Activated naive CD4-positive, alpha-beta T cell treated with anti-CD3 and anti-CD28 coated beads, Interleukin-2, amount 50 U/mL, for 16 hours (primary cell): ENCODE results near the gene IFT81.
"Not testable (repeated sequence)": the region's sequence is repeated elsewhere in the genome, so short reads cannot be mapped to it uniquely, and the experiment has no call there.

Source experiments
- DNase-seq: peaks from one replicate; pipeline ENCODE4 v3.0.0-alpha.2; 2020

Gene IFT81, protein sequence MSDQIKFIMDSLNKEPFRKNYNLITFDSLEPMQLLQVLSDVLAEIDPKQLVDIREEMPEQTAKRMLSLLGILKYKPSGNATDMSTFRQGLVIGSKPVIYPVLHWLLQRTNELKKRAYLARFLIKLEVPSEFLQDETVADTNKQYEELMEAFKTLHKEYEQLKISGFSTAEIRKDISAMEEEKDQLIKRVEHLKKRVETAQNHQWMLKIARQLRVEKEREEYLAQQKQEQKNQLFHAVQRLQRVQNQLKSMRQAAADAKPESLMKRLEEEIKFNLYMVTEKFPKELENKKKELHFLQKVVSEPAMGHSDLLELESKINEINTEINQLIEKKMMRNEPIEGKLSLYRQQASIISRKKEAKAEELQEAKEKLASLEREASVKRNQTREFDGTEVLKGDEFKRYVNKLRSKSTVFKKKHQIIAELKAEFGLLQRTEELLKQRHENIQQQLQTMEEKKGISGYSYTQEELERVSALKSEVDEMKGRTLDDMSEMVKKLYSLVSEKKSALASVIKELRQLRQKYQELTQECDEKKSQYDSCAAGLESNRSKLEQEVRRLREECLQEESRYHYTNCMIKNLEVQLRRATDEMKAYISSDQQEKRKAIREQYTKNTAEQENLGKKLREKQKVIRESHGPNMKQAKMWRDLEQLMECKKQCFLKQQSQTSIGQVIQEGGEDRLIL

DNA sequence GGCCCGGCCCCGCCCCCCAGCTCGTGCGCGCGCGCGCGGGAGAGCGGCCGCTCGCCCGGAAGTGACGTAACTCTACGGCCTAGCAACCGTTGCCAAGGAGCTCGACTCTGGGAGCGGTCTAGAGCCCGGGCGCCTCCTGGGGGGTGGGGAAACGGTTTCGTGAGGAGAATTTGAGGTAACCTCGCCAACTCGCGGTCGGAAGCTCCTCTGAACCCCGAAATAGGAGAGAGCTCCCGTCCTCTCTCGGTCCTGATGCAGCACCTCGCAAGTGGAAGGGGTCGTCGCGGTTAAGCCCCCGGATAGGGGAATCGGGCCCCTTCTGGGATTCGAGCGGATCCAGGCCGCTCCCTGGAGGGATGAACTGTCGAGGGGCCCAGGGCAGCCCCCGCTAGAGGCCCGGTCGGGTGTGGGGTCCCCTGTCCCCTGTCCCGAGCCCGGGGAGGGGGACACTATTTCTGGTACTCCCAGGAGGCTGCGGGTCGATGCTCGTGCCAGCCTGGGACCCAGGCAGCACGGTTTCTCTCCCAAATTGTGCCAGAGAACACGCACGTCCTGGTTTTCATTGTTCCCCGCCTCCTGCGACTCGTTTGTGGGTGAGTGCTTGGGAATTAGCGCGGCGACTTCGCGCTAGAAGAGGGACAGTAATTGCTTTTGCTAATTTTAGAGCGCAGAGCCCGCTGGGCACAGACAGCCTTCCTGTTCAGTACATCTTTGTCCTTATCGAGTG, at the start of gene IFT81:
Gene IFT81, plus strand, starts transcription at position 89 of the 727 bp plus-strand sequence. CDS start 3,024 bp downstream, outside the sequence.
- DNase-seq: peak; percentile 92

DNA sequence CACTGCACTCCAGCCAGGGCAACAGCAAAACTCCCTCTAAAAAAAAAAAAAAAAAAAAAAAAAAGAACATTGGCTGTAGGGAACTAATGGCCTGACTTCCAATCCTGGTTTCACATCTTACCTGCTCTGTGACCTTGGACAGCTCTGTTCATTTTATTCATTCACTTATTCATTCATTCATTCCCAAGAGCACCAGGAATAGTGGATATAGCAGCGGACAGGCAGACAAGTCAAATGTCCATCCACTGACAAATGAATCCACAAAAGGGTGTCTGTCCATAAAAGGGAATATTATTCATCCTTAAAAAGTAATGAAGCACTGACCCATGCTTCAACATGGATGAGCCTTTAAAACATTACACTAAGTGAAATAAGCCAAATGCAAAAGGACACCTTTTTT, 48.3 kb upstream of the IFT81 start:
- DNase-seq: no peak

- DNase-seq: no peak
These were observed 46.4 kb upstream of the IFT81 start for GRCh38 chr12:110077800-110078199.

- DNase-seq: peak; percentile 70
These were observed 44.4 kb upstream of the IFT81 start for GRCh38 chr12:110079477-110080400.

GRCh38 chr12:110080410-110080809, 43.7 kb upstream of the IFT81 start:
- DNase-seq: no peak

DNA sequence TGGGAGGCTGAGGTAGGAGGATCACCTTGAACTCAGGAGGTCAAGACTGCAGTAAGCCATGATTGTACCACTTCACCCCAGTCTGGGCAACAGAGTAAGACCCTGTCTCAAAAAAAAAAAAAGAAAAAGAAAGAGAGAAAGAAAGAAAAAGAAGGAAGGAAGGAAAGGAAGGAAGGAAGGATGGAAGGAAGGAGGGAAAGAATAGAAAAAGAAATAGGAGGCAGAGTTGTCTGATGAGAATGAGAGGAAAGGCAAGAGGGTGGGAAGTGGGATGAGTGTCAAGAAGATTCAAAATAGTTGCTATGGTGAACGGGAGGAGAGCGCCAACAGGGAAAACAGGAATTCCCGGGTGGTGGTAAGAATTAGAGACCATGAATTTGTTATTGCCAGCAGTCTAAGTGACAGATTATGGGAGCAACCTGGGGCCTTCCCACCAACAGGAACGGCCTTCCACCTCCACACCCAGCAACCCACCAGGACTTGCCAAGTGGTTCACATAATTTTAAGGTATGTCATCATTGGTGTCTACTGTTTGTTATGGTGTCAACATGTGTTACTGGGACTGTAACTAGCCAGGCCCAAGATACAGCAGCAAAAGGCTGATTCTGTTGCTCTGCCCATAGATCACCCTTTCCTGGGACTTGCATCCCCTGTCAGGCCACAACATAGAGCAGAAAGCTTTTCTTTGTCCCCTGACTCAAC, 39.7 kb upstream of the IFT81 start:
- no peak for DNase-seq

DNA sequence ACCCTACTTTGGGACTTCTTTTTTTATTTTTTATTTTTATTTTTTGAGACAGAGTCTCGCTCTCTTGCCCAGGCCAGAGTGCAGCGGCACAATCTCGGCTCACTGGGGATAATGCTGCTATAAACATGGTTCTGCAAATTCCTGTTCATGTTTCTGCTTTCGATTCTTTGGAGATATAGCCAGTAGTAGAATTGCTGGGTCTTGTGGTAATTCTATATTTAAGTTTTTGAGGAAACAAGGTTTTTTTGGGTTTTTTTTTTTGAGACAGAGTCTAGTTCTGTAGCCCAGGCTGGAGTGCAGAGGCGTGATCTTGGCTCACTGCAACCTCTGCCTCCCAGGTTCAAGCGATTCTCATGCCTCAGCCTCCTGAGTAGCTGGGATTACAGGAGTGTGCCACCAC, 35.9 kb upstream of the IFT81 start:
- DNase-seq: not testable (repeated sequence)

- no peak for DNase-seq
These were observed 35.2 kb upstream of the IFT81 start for GRCh38 chr12:110088936-110089335.

DNA sequence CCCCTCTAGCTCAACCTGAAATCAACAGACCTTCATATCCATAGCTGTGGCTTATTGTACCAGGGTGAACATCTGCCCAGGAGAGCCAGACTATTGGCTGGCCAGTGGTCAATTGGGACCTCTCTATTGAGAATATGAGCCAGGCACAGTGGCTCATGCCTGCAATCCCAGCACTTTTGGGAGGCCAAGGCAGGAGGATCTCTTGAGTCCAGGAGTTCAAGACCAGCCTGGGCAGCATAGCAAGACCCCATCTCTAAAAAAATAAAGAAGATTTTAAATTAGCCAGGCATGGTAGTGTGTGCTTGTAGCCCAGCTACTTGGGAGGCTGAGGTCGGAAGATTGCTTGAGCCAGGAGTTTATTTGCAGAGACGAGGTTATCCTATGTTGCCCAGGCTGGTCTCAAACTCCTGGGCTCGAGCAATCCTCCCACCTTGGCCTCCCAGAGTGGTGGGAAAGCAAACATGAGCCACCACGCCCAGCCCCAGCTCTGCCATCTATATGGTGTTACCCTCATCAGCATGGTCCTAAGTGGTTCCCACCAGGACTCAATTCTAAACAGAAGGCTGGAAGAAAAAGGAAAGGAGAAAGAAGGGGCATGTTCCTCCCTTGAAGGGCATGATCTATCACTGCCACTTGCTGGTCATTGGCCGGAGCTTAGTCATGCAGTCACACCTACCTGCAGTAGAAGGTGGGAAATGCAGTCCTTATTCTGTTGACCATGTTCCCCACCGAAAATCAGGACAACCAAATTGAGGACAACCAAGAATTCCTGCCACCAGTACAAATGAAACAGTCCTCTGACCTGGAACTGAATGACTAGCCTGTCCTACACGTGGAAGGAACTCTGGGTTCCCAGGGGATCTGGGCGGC, 33.7 kb upstream of the IFT81 start:
- DNase-seq: no peak

- DNase-seq: no peak
These were observed 32.9 kb upstream of the IFT81 start for GRCh38 chr12:110091136-110091711.

DNA sequence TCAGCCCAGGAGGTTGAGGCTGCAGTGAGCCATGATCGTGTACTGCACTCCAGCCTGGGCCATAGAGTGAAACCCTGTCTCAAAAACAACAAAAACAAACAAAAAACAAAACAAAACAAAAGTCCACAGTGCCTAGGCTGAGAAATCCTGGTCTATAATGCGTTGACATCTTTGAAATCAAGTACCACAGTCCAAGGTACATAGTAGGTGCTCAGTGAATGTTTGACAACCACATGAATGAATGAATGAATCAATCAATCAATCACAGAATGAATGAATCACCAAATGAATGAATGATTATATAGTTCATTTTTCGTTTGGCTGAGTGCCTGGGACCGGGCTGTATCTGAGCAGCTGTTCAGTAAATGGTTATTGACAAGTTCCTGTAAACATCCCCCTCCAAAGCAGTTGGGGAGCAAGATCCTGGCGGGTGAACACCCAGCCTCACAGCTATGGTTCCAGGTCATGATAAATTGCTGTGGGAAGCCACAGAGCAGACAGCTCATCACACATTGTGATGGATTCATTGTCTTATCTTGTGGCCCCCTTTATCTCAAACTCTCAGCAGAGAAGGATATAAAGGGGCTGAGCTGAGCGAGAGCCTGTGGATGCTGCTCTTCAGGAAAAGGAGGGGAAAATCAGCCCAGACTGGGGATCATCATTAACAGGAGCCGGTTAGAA, 30.4 kb upstream of the IFT81 start:
- DNase-seq: no peak

- peak; percentile 56 for DNase-seq
These were observed 23.7 kb upstream of the IFT81 start for GRCh38 chr12:110100315-110100970.

- DNase-seq: peak; percentile 33
These were observed 21.9 kb upstream of the IFT81 start for GRCh38 chr12:110102255-110102654.

GRCh38 chr12:110104188-110105094, 19.7 kb upstream of the IFT81 start:
- no peak for DNase-seq

DNA sequence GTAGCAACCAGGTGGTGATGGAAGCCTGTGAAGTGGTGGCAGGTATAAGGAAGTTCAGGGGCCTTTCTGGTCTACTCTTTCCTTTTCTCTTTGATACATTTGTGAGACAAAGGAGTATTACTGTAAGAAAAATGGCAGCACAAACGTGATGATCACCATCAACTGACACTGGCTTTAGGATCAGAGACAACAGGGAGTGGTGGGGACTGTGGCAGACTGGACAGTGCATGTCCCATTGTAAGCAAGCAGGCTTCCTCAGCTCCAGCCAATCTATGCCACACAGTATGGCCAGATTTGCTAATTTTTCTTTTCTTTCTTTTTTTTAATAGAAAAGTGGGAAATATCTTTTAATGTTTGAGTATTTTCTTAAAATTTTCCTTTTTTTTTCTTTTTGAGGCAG, 19.0 kb upstream of the IFT81 start:
- DNase-seq: no peak

GRCh38 chr12:110105986-110106385, 18.2 kb upstream of the IFT81 start:
- no peak for DNase-seq

DNA sequence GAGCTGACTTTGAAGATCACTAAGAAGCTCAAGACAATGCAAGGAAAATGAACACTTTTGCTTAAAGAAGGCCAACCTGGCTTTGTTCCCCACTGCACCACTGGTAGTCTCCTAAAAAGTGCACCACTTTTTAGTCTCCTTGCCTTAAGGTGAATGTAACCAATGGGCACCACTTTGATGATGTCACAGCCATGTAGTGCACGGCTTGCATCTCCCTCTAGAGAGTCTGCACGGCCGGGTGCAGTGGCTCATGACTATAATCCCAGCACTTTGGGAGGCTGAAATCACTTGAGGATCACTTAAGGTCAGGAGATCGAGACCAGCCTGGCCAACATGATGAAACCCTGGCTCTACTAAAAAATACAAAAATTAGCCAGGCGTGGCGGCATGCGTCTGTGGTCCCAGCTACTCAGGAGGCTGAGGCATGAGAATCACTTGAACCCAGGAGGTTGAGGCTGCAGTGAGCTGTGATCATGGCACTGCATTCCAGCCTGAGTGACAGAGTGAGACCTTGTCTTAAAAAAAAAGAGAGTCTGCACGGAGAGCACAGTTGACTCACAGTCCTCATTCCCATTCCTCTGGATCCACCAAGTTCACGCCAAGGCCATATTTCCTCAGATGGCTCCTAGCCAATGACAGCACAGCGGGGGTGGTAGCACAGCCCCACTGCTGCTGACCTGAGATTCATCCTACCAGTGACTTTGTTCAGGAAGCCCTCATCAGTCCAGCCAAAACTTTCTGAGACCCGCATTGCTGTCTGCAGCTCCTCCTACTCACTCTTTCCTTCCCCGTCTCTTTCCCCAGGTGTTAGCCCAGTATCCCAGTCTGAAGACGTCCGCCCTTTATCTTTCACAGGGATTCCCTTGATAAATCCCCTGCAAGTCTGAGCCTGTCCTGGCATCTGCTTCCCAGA, 16.5 kb upstream of the IFT81 start:
- no peak for DNase-seq
